ENCODE measurements around the gene HSPA12A. TPM values are rescaled to one million over a fixed set of nuclear protein-coding genes. Genes with fewer than 3 reads are reported as not detected.

HSPA12A gene
- total and polyA plus RNA-seq, 3 experiments from 2014 or later: 0.04 to 0.07 TPM; not detected in 1

GRCh38 chr10:116669832-116670644 lies 72.3 kb downstream of the HSPA12A start:
- H3K36me3 ChIP-seq (ENCODE audit: insufficient read depth, low read length): no peaks in the 10 kb centered on the region
- no peak overlapping the region for H3K27ac ChIP-seq (ENCODE audit: low read depth, low read length)
- CTCF ChIA-PET: no interaction called here
- no peaks in the 10 kb centered on the region for H3K27me3 ChIP-seq (ENCODE audit: insufficient read depth, low read length, poor library complexity, severe bottlenecking)
- H3K4me1 ChIP-seq (ENCODE audit: insufficient read depth, low read length): no peaks in the 10 kb centered on the region
- Mint-ChIP-seq H3K27me3 (peaks cover 4 to 16% of the 10 kb centered on the region in 2 donors), H3K4me3 (no peak overlapping the region), H3K4me1 (no peaks in the 10 kb centered on the region), H3K9me3 (peaks cover 0 to 7% (median 0%) of the 10 kb centered on the region in 5 donors), H3K27ac (no peak overlapping the region), H3K36me3 (no peaks in the 10 kb centered on the region)
- no peaks in the 10 kb centered on the region for H3K9me3 ChIP-seq (ENCODE audit: low read length)
- no peak overlapping the region for H3K4me3 ChIP-seq (ENCODE audit: low read length)
- POLR2A ChIA-PET: no interaction called here
- no peak for DNase-seq

DNA sequence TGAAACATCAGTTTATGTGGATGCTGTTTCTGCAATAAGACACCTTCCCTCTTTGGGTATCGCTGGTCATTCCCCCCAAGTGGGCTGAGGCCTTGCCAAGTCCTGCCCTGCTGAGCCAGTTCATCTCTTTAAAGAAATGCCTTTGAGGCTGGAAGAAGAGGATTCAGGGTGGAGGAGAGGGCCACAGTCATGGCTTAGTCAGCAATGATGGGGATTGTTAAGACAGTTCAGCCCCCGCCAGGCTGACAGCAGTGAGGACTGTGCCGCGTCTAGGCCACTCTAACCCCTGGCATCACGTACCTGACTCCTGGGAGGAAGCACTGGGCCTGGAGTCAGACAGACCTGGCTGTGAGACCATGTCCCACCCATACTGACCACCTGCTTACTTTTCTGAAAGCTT lies 73.3 kb downstream of the HSPA12A start:
- H3K9me3 ChIP-seq (ENCODE audit: low read length): no peaks in the 10 kb centered on the region
- POLR2A ChIA-PET: no interaction called here
- H3K36me3 ChIP-seq (ENCODE audit: insufficient read depth, low read length): no peaks in the 10 kb centered on the region
- Mint-ChIP-seq H3K4me3 (no peak overlapping the region), H3K9me3 (peaks cover 0 to 10% (median 0%) of the 10 kb centered on the region in 5 donors), H3K4me1 (no peaks in the 10 kb centered on the region), H3K27ac (no peak overlapping the region), H3K36me3 (no peaks in the 10 kb centered on the region), H3K27me3 (peaks cover 4 to 16% of the 10 kb centered on the region in 2 donors)
- CTCF ChIA-PET: no interaction called here
- no peaks in the 10 kb centered on the region for H3K27me3 ChIP-seq (ENCODE audit: insufficient read depth, low read length, poor library complexity, severe bottlenecking)
- H3K27ac ChIP-seq (ENCODE audit: low read depth, low read length): no peak overlapping the region
- no peak overlapping the region for H3K4me3 ChIP-seq (ENCODE audit: low read length)
- DNase-seq: no peak
- no peaks in the 10 kb centered on the region for H3K4me1 ChIP-seq (ENCODE audit: insufficient read depth, low read length)

- H3K36me3 ChIP-seq (ENCODE audit: insufficient read depth, low read length): no peaks in the 10 kb centered on the region
- Mint-ChIP-seq H3K36me3 (no peaks in the 10 kb centered on the region), H3K4me3 (no peak overlapping the region), H3K27ac (no peak overlapping the region), H3K4me1 (no peaks in the 10 kb centered on the region), H3K27me3 (peaks cover 4 to 16% of the 10 kb centered on the region in 2 donors), H3K9me3 (peaks cover 0 to 10% (median 0%) of the 10 kb centered on the region in 5 donors)
- no peaks in the 10 kb centered on the region for H3K27me3 ChIP-seq (ENCODE audit: insufficient read depth, low read length, poor library complexity, severe bottlenecking)
- no peak for DNase-seq
- ChIA-PET POLR2A (no interaction called here), CTCF (no interaction called here)
- no peak overlapping the region for H3K27ac ChIP-seq (ENCODE audit: low read depth, low read length)
- H3K4me3 ChIP-seq (ENCODE audit: low read length): no peak overlapping the region
- H3K4me1 ChIP-seq (ENCODE audit: insufficient read depth, low read length): no peaks in the 10 kb centered on the region
- no peaks in the 10 kb centered on the region for H3K9me3 ChIP-seq (ENCODE audit: low read length)
Observed at GRCh38 chr10:116668446-116668845, 73.9 kb downstream of the HSPA12A start.

DNA sequence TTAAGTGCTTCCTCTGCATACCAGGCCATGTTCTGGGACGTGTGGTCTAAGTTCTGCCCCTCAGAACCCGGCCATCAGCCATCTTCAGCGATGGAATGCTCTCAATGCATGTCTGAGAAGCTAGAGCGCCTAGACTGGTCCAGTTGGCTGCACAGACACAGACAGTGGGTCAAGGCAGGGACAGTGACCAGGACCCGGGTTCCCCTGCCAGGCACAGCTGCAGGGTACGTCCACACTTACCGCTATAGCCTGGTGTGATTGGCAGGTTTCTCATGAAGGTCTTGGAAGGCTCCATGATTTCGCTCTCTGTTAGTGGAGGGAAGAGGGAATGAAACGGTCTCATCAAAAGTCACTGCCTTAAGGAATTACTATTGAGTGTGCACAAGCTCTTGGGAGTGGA lies 74.3 kb downstream of the HSPA12A start:
- Histone ChIP-seq H3K4me1 (ENCODE audit: insufficient read depth, low read length) (no peaks in the 10 kb centered on the region), H3K36me3 (ENCODE audit: insufficient read depth, low read length) (no peaks in the 10 kb centered on the region), H3K27me3 (ENCODE audit: insufficient read depth, low read length, poor library complexity, severe bottlenecking) (no peaks in the 10 kb centered on the region), H3K27ac (ENCODE audit: low read depth, low read length) (no peak overlapping the region), H3K4me3 (ENCODE audit: low read length) (no peak overlapping the region), H3K9me3 (ENCODE audit: low read length) (no peaks in the 10 kb centered on the region)
- Mint-ChIP-seq H3K36me3 (no peaks in the 10 kb centered on the region), H3K27ac (no peak overlapping the region), H3K27me3 (peaks cover 4 to 16% of the 10 kb centered on the region in 2 donors), H3K4me3 (no peak overlapping the region), H3K9me3 (peaks cover 0 to 10% (median 0%) of the 10 kb centered on the region in 5 donors), H3K4me1 (no peaks in the 10 kb centered on the region)
- CTCF ChIA-PET: no interaction called here
- no peak for DNase-seq
- POLR2A ChIA-PET: no interaction called here

DNA sequence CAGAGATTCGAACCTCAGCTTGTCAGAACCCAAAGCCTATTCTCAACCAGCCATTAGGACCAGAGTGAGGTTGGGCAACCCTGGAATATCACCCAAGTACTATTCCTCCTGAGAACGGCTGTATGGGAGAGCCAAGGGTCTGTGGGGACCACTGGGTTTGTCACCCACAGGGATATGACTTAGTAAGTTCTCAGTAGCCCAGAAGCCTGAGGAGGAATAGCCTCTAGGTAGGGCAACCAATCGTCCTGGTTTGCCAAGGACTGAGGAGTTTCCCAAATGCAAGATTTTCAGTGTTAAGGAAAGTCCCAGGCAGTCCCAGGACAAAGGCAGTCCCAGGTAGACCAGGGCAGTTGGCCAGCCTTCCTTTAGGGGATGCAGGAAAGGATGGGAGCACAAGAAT lies 74.9 kb downstream of the HSPA12A start:
- Mint-ChIP-seq H3K4me1 (no peaks in the 10 kb centered on the region), H3K27ac (no peak overlapping the region), H3K36me3 (no peaks in the 10 kb centered on the region), H3K9me3 (peaks cover 0 to 10% (median 0%) of the 10 kb centered on the region in 5 donors), H3K4me3 (no peak overlapping the region), H3K27me3 (peaks cover 4 to 16% of the 10 kb centered on the region in 2 donors)
- no peaks in the 10 kb centered on the region for H3K4me1 ChIP-seq (ENCODE audit: insufficient read depth, low read length)
- H3K9me3 ChIP-seq (ENCODE audit: low read length): no peaks in the 10 kb centered on the region
- CTCF ChIA-PET: no interaction called here
- H3K27ac ChIP-seq (ENCODE audit: low read depth, low read length): no peak overlapping the region
- no peak for DNase-seq
- H3K4me3 ChIP-seq (ENCODE audit: low read length): no peak overlapping the region
- H3K27me3 ChIP-seq (ENCODE audit: insufficient read depth, low read length, poor library complexity, severe bottlenecking): no peaks in the 10 kb centered on the region
- POLR2A ChIA-PET: no interaction called here
- H3K36me3 ChIP-seq (ENCODE audit: insufficient read depth, low read length): no peaks in the 10 kb centered on the region

- H3K4me3 ChIP-seq (ENCODE audit: low read length): no peak overlapping the region
- Mint-ChIP-seq H3K27me3 (peaks cover 4 to 8% of the 10 kb centered on the region in 2 donors), H3K27ac (no peak overlapping the region), H3K36me3 (no peaks in the 10 kb centered on the region), H3K4me1 (no peaks in the 10 kb centered on the region), H3K4me3 (no peak overlapping the region), H3K9me3 (peaks cover 0 to 6% (median 0%) of the 10 kb centered on the region in 5 donors)
- DNase-seq: no peak
- no peaks in the 10 kb centered on the region for H3K36me3 ChIP-seq (ENCODE audit: insufficient read depth, low read length)
- H3K27me3 ChIP-seq (ENCODE audit: insufficient read depth, low read length, poor library complexity, severe bottlenecking): no peaks in the 10 kb centered on the region
- H3K9me3 ChIP-seq (ENCODE audit: low read length): no peaks in the 10 kb centered on the region
- H3K27ac ChIP-seq (ENCODE audit: low read depth, low read length): no peak overlapping the region
- no peaks in the 10 kb centered on the region for H3K4me1 ChIP-seq (ENCODE audit: insufficient read depth, low read length)
- CTCF ChIA-PET: no interaction called here
- POLR2A ChIA-PET: no interaction called here
Observed at GRCh38 chr10:116665541-116666125, 76.7 kb downstream of the HSPA12A start.

DNA sequence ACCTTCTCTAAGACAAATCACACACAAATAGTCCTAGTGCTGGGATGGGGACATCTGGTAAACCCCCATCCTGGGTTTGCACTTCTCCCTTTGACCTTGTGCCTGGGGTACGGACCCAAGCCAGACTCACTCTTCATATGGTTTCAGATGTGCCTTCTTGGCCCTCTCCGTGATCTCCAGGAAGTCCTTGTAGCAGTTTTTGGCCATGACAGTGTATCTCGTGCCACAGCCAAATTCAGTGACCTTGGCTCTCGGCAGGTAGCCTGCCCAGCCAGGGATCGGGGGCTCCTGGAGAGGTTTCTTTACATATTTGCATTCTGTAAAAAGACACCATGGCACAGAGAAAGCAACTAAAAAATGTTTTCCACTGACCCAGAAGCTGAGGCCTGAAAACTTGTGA lies 77.7 kb downstream of the HSPA12A start:
- Histone ChIP-seq H3K27ac (ENCODE audit: low read depth, low read length) (no peak overlapping the region), H3K36me3 (ENCODE audit: insufficient read depth, low read length) (no peaks in the 10 kb centered on the region), H3K27me3 (ENCODE audit: insufficient read depth, low read length, poor library complexity, severe bottlenecking) (no peaks in the 10 kb centered on the region), H3K9me3 (ENCODE audit: low read length) (no peaks in the 10 kb centered on the region), H3K4me1 (ENCODE audit: insufficient read depth, low read length) (no peaks in the 10 kb centered on the region), H3K4me3 (ENCODE audit: low read length) (no peak overlapping the region)
- Mint-ChIP-seq H3K36me3 (no peaks in the 10 kb centered on the region), H3K27me3 (peaks cover 4 to 5% of the 10 kb centered on the region in 2 donors), H3K4me3 (no peak overlapping the region), H3K4me1 (no peaks in the 10 kb centered on the region), H3K27ac (no peak overlapping the region), H3K9me3 (peaks cover 0 to 3% (median 0%) of the 10 kb centered on the region in 5 donors)
- ChIA-PET CTCF (no interaction called here), POLR2A (no interaction called here)
- DNase-seq: no peak

GRCh38 chr10:116663342-116663741 lies 79.0 kb downstream of the HSPA12A start:
- no peak for DNase-seq
- Histone ChIP-seq H3K9me3 (ENCODE audit: low read length) (no peaks in the 10 kb centered on the region), H3K27me3 (ENCODE audit: insufficient read depth, low read length, poor library complexity, severe bottlenecking) (peaks cover 3% of the 10 kb centered on the region), H3K4me1 (ENCODE audit: insufficient read depth, low read length) (no peaks in the 10 kb centered on the region), H3K4me3 (ENCODE audit: low read length) (no peak overlapping the region), H3K36me3 (ENCODE audit: insufficient read depth, low read length) (no peaks in the 10 kb centered on the region), H3K27ac (ENCODE audit: low read depth, low read length) (no peak overlapping the region)
- H3K36me3 Mint-ChIP-seq: no peaks in the 10 kb centered on the region
- no peaks in the 10 kb centered on the region for H3K27me3 Mint-ChIP-seq
- peaks cover 0 to 3% (median 0%) of the 10 kb centered on the region in 5 donors for H3K9me3 Mint-ChIP-seq
- POLR2A ChIA-PET: no interaction called here
- no peak overlapping the region for H3K27ac Mint-ChIP-seq
- CTCF ChIA-PET: no interaction called here
- H3K4me1 Mint-ChIP-seq: no peaks in the 10 kb centered on the region
- no peak overlapping the region for H3K4me3 Mint-ChIP-seq

Measured in CD8-positive, alpha-beta memory T cell (primary cell).